ENCODE measurements around the gene ZNF462. TPM values are rescaled to one million over a fixed set of nuclear protein-coding genes. Genes with fewer than 3 reads are reported as not detected.
A peak's percentile ranks its signal among the peaks of the same experiment; 100 is the strongest.

The ZNF462 gene
- total RNA-seq = 139 to 154 TPM (median 140 TPM) in 3 replicates

- peak within 1 kb of the TSS; percentile 97 for H3K4me3 Mint-ChIP-seq
- DNase-seq (ENCODE audit: low spot score in 2 of 2, unreplicated experiment in 2 of 2) = peak; percentile 23 to 60
- TF ChIP-seq, protein P1, sequence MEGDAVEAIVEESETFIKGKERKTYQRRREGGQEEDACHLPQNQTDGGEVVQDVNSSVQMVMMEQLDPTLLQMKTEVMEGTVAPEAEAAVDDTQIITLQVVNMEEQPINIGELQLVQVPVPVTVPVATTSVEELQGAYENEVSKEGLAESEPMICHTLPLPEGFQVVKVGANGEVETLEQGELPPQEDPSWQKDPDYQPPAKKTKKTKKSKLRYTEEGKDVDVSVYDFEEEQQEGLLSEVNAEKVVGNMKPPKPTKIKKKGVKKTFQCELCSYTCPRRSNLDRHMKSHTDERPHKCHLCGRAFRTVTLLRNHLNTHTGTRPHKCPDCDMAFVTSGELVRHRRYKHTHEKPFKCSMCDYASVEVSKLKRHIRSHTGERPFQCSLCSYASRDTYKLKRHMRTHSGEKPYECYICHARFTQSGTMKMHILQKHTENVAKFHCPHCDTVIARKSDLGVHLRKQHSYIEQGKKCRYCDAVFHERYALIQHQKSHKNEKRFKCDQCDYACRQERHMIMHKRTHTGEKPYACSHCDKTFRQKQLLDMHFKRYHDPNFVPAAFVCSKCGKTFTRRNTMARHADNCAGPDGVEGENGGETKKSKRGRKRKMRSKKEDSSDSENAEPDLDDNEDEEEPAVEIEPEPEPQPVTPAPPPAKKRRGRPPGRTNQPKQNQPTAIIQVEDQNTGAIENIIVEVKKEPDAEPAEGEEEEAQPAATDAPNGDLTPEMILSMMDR (IDR thresholded peaks at IDR 0.05; ENCODE audit: unreplicated experiment) = no peak
- H3K27ac Mint-ChIP-seq = peak within 1 kb of the TSS; percentile 97
- H3K27me3 Mint-ChIP-seq (ENCODE audit: low read depth) = no peaks in the 10 kb centered on the region
- no peaks in the 10 kb centered on the region for H3K9me3 Mint-ChIP-seq
- H3K36me3 Mint-ChIP-seq = no peaks in the 10 kb centered on the region
- peaks cover 50% of the 10 kb centered on the region for H3K4me1 Mint-ChIP-seq
These were observed at the start of gene ZNF462 for GRCh38 chr9:106862821-106863720. Gene ZNF462, plus strand, starts transcription at chr9:106863166. Its CDS starts 60,218 bp downstream, at chr9:106923384.

DNA sequence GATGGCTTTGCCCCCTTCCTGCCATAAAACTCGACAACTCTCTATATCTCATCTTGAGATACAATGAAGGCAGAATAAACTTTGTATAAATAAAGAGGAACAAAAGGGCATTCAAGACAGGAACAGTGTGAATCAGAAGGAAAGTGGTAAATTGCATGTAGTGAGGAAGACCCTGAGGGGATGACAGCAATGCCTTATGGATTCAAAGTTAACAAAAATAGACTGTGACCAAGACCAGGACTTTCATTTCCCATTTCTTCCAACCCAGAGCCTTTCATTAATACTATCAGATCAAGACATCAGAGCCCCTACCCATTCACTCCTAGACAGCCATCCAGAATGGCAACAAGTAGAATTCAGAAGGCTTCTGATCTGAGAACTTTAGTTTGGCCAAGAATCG is 46.4 kb upstream of the ZNF462 start:
- Mint-ChIP-seq H3K9me3 (peaks cover 19% of the 10 kb centered on the region), H3K27ac (no peak overlapping the region)

DNA sequence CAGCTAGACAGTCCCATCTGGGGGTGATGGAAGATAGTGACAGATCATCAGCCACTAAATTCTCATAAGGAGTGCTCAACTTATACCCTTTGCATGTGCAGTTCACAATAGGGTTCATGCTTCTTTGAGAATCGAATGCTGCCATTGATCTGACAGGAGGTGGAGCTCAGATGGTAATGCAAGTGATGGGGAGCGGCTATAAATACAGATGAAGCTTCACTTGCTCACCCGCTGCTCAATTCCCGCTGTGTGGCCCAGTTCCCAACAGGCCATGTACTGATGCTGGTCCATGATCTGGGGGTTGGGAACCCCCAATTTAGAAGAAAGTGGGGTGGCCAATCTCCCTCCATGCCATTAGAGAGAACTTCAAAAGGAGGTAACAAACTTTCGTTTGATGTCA is 44.9 kb upstream of the ZNF462 start:
- peaks cover 3% of the 10 kb centered on the region for H3K36me3 Mint-ChIP-seq
- no peak for DNase-seq (ENCODE audit: low spot score in 2 of 2, unreplicated experiment in 2 of 2)
- peaks cover 3% of the 10 kb centered on the region for H3K4me1 Mint-ChIP-seq
- no peaks in the 10 kb centered on the region for H3K27me3 Mint-ChIP-seq (ENCODE audit: low read depth)
- TF ChIP-seq, protein P1 (IDR thresholded peaks at IDR 0.05; ENCODE audit: unreplicated experiment) = no peak
- no peak overlapping the region for H3K4me3 Mint-ChIP-seq
- no peak overlapping the region for H3K27ac Mint-ChIP-seq
- H3K9me3 Mint-ChIP-seq = peaks cover 8% of the 10 kb centered on the region

More for the DNA sequence above, 46.4 kb upstream of the ZNF462 start:
- TF ChIP-seq, protein P1 (IDR thresholded peaks at IDR 0.05; ENCODE audit: unreplicated experiment) = no peak
- H3K4me3 Mint-ChIP-seq = no peak overlapping the region
- peaks cover 3% of the 10 kb centered on the region for H3K4me1 Mint-ChIP-seq
- DNase-seq (ENCODE audit: low spot score in 2 of 2, unreplicated experiment in 2 of 2) = no peak
- H3K36me3 Mint-ChIP-seq = peaks cover 3% of the 10 kb centered on the region
- no peaks in the 10 kb centered on the region for H3K27me3 Mint-ChIP-seq (ENCODE audit: low read depth)

DNA sequence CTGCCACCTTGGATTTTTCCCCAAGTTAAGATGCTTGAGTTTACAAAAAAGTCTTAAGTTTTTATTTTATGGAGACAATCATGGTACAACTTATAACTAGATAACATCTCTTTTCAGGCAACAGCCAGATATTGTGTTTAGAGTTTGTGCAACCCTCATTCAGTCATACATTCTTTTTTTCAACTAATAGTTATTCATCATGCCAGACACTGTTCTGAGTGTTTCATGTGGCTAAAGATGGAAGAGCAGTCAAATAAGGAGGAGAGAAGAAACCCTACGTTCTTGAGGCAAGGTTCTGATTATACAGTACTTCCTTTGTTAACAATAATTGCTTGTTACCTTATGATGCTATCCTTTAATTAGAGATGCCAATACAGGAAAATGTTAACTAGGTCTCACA is 42.1 kb upstream of the ZNF462 start:
- Mint-ChIP-seq H3K9me3 (no peaks in the 10 kb centered on the region), H3K36me3 (no peaks in the 10 kb centered on the region), H3K27me3 (ENCODE audit: low read depth) (no peaks in the 10 kb centered on the region), H3K27ac (no peak overlapping the region), H3K4me1 (peaks cover 3% of the 10 kb centered on the region), H3K4me3 (no peak overlapping the region)
- DNase-seq (ENCODE audit: low spot score in 2 of 2, unreplicated experiment in 2 of 2) = no peak
- TF ChIP-seq, protein P1 (IDR thresholded peaks at IDR 0.05; ENCODE audit: unreplicated experiment) = no peak

DNA sequence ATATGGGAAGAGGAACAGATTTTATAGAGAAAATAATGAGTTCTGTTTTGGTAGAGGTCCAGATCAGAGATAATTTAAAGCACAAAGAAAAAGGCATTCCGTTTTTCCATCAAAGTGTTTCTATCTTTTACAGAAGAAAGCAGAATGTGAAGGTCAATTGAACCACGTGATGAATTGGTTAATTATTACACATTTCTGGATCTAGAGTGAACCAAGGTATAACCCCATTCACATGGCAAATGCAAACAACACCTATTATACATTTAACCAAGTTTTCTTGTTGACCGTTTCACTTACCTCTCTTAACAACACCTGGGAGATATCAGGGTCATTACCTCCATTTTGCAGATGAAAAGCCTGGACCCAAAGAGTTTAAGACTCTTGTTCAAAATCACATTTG is 34.9 kb upstream of the ZNF462 start:
- TF ChIP-seq, protein P1 (IDR thresholded peaks at IDR 0.05; ENCODE audit: unreplicated experiment) = no peak
- no peaks in the 10 kb centered on the region for H3K27me3 Mint-ChIP-seq (ENCODE audit: low read depth)

More for the DNA sequence above, 34.9 kb upstream of the ZNF462 start:
- no peaks in the 10 kb centered on the region for H3K4me1 Mint-ChIP-seq
- no peak overlapping the region for H3K4me3 Mint-ChIP-seq
- H3K9me3 Mint-ChIP-seq = peaks cover 7% of the 10 kb centered on the region
- H3K36me3 Mint-ChIP-seq = no peaks in the 10 kb centered on the region
- no peak overlapping the region for H3K27ac Mint-ChIP-seq
- no peak for DNase-seq (ENCODE audit: low spot score in 2 of 2, unreplicated experiment in 2 of 2)
